Parathyroid adenoma (tissue), 2 donors: ENCODE data around the gene ZNF415.

ENCODE experiments used
- H2AFZ ChIP-seq: fragments of 300-600 bp; sonication (generic); one replicate; pipeline ENCODE4 v1.7.0; 2017; ENCODE audit warnings: antibody characterized with exemption, mild to moderate bottlenecking
- H3K27ac ChIP-seq: fragments of 300-600 bp; sonication (generic); one replicate; pipeline ENCODE4 v1.7.0; 2017
- H3K27me3 ChIP-seq: fragments of 300-600 bp; sonication (generic); one replicate; pipeline ENCODE4 v1.7.0; 2017; ENCODE audit warnings: low read length; ENCODE audit not compliant: control insufficient read depth, insufficient read depth
- H3K36me3 ChIP-seq: fragments of 300-600 bp; sonication (generic); one replicate; pipeline ENCODE4 v1.7.0; 2017; ENCODE audit warnings: low read length; ENCODE audit not compliant: control insufficient read depth, insufficient read depth
- H3K4me1 ChIP-seq: fragments of 300-600 bp; sonication (generic); one replicate; pipeline ENCODE4 v1.7.0; 2017; ENCODE audit warnings: control low read depth
- H3K4me2 ChIP-seq: fragments of 300-600 bp; sonication (generic); one replicate; pipeline ENCODE4 v1.7.0; 2017; ENCODE audit warnings: low read length
- H3K4me3 ChIP-seq: fragments of 300-600 bp; sonication (generic); one replicate; pipeline ENCODE4 v1.7.0; 2017; ENCODE audit warnings: low read depth, low read length
- H3K79me2 ChIP-seq: fragments of 300-600 bp; sonication (generic); one replicate; pipeline ENCODE4 v1.7.0; 2017; ENCODE audit warnings: control low read depth
- H3K9ac ChIP-seq: fragments of 300-600 bp; sonication (generic); one replicate; pipeline ENCODE4 v1.7.0; 2017; ENCODE audit warnings: mild to moderate bottlenecking
- H3K9me3 ChIP-seq: fragments of 300-600 bp; sonication (generic); one replicate; pipeline ENCODE4 v1.7.0; 2017; ENCODE audit warnings: low read length; ENCODE audit not compliant: control insufficient read depth
- CTCF ChIP-seq: fragments of 300-600 bp; sonication (generic); IDR thresholded peaks from one replicate; pipeline ENCODE4 v1.7.0; 2017; ENCODE audit warnings: antibody characterized with exemption, mild to moderate bottlenecking
- donor health status: primary hyperparathyroidism.

ZNF415 gene

GRCh38 chr19:53161123-53161522, 28.4 kb upstream of the ZNF415 start:
- Histone ChIP-seq H3K9ac (no peak overlapping the region), H3K4me3 (no peak overlapping the region), H3K4me1 (no peaks in the 10 kb centered on the region), H3K9me3 (no peaks in the 10 kb centered on the region), H3K4me2 (no peak overlapping the region), H3K27ac (no peak overlapping the region), H3K79me2 (no peaks in the 10 kb centered on the region), H3K36me3 (no peaks in the 10 kb centered on the region), H3K27me3 (no peaks in the 10 kb centered on the region), H2AFZ (no peak overlapping the region)
- no peak for TF ChIP-seq CTCF

GRCh38 chr19:53160350-53160749, 27.6 kb upstream of the ZNF415 start:
- Histone ChIP-seq H3K9ac (no peak overlapping the region), H3K27me3 (no peaks in the 10 kb centered on the region), H3K4me3 (no peak overlapping the region), H3K4me2 (no peak overlapping the region), H3K9me3 (no peaks in the 10 kb centered on the region), H3K79me2 (no peaks in the 10 kb centered on the region), H3K4me1 (no peaks in the 10 kb centered on the region), H3K27ac (no peak overlapping the region), H3K36me3 (no peaks in the 10 kb centered on the region), H2AFZ (no peak overlapping the region)
- no peak for TF ChIP-seq CTCF

- H3K36me3 ChIP-seq, result no peaks in the 10 kb centered on the region
- no peaks in the 10 kb centered on the region for H3K79me2 ChIP-seq
- H3K4me2 ChIP-seq, result peak overlapping the region; percentile 75
- H3K9me3 ChIP-seq, result no peaks in the 10 kb centered on the region
- no peak for TF ChIP-seq CTCF
- H2AFZ ChIP-seq, result peak overlapping the region; percentile 30
- H3K4me1 ChIP-seq, result no peaks in the 10 kb centered on the region
- no peaks in the 10 kb centered on the region for H3K27me3 ChIP-seq
- H3K27ac ChIP-seq, result peak overlapping the region; percentile 30
- H3K9ac ChIP-seq, result no peak overlapping the region
- peak overlapping the region; percentile 58 for H3K4me3 ChIP-seq
These were observed 25.5 kb upstream of the ZNF415 start for GRCh38 chr19:53158119-53158656.

GRCh38 chr19:53157626-53158025, 24.9 kb upstream of the ZNF415 start:
- Histone ChIP-seq H3K9ac (no peak overlapping the region), H3K27me3 (no peaks in the 10 kb centered on the region), H3K4me1 (no peaks in the 10 kb centered on the region), H3K79me2 (no peaks in the 10 kb centered on the region), H3K36me3 (no peaks in the 10 kb centered on the region), H3K4me3 (peak overlapping the region; percentile 58), H3K4me2 (peak overlapping the region; percentile 75), H2AFZ (no peak overlapping the region), H3K9me3 (no peaks in the 10 kb centered on the region), H3K27ac (peak overlapping the region; percentile 30)
- TF ChIP-seq CTCF, result no peak

- H3K9ac ChIP-seq, result no peak overlapping the region
- peak overlapping the region; percentile 26 for H3K27ac ChIP-seq
- H3K4me3 ChIP-seq, result peak overlapping the region; percentile 11
- no peaks in the 10 kb centered on the region for H3K79me2 ChIP-seq
- no peaks in the 10 kb centered on the region for H3K9me3 ChIP-seq
- no peaks in the 10 kb centered on the region for H3K4me1 ChIP-seq
- no peak for TF ChIP-seq CTCF
- no peak overlapping the region for H3K4me2 ChIP-seq
- H2AFZ ChIP-seq, result no peak overlapping the region
- H3K36me3 ChIP-seq, result no peaks in the 10 kb centered on the region
- no peaks in the 10 kb centered on the region for H3K27me3 ChIP-seq
These were observed 24.1 kb upstream of the ZNF415 start for GRCh38 chr19:53156850-53157249.
